Measurements from ENCODE around the gene GYPE.
"Not testable (repeated sequence)": the region's sequence is repeated elsewhere in the genome, so short reads cannot be mapped to it uniquely, and the experiment has no call there.

Gene GYPE

DNA sequence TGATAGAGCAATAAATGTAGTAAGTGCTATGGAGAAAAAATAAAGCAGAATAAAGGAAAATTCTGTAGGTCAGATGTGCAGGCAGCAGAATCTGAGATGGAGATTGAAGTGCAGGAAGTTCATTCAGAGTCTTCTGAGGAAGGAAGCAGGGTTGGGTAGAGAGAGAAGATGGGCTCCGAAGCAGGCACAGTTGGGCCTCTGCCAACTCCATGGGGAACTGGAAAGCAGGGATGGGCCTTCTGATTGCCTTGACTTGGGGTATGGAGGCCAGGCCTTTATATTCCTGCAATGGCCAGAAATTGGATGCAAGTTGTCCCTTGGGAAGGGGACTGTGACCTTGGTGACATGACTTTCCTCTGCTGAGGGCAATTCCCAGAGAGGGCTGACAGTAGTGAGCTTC, 42.6 kb downstream of the GYPE start:
- not testable (repeated sequence) for DNase-seq

DNA sequence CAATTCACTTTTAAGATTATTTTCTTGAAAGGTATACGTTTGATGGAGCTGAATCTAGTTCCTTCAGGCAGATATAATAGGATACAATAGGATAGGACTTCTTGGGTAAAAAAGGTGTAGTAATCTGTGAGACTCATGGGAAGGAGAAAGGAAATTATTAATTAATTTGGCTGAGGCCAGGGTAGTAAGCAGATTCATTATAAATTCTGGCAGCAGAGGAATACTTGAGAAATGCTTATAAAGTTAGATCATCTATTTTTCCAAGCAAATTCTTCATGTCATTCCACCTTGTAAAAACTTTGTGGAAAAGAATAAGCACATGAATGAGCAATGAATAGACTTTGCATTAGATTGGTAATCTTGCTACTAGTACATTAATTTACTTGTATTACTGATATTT, 46.9 kb downstream of the GYPE start:
- no peak for DNase-seq

DNA sequence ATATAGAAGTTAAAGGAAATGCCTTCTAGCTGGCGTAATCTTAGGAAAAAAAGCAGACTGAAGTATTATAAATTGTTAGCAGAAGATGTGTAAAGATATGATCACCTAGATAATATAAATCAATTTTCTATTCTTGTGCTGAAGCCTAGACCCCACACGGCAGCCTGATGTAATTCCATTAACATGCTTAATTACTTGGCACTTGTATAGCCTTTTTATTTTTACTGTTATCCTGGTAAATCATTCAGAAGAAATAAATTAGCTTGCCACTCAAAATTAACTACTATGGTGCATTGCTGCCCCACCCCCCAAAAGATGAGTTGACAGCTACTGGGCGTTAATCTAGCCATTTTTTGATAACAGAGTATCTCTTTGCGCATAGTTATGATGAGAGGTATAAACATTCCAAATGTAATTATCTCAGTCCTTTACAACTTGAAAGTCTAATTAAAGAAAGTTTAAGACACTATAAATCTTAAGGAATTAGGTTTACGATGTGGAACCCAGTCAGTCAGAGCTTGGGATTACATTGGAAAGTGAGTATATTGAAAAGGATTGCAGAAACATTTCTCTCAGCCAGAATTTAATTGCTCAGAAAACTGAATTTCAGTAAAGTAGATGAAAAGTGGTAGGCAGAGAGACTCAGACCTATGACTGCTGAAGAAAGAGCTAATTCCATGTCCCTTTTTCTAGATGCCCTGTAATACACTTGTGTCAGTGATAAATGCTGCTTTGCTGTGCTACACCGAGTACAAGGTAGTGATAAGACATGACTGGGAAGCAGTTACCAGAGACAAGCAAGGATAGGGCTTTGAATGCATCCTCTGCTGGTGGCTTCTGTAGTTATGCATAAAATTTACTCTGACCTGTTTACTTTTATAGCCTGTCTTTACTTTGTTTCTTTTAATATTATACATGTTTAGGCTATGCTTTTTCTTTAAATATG, 47.7 kb downstream of the GYPE start:
- DNase-seq = not testable (repeated sequence)

DNA sequence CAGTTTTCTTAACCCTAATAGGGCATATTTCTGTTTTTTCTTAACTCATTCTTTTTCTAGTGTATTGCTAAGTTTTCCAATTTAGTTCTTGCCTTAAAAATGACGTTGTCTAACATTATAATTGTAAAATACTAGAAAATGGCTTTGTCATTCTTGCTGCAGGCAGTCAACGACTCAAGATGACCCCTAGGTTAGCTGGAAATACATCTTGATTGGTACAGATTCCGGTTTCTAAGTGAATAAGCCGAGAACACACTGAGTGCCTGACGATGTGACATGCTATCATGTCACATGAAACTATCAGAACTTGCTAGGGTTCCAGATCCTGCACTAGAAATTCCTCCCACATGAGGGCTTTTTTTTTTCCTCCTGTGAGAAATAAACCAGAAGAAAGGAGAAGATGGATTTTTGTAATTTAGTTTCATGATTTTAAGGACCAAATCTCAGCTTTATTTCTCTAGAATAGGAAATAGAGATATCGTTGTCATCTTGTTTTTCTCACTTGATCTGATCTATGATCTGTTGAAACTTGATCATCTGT, 49.3 kb downstream of the GYPE start:
- not testable (repeated sequence) for DNase-seq

DNA sequence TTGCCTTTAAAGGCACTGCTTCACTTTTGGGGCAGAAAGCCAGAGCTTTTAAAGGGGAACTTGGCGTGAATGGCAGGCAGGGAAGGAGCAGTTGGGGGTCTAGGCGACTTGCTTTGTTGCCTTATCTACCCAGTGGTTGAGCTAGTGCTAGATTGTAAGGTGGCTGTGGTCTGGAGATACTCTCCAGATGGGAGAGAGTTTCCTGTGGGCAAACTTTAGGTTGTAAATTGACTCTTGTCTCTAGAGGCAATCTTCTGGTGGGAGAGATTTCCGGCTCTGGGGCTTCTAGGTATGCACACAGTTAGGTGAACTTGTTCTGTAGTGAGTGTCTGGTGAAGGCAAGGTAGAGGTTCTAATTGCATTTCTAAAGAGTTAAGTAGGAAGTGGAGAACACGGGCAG, 50.7 kb downstream of the GYPE start:
- DNase-seq = not testable (repeated sequence)

DNA sequence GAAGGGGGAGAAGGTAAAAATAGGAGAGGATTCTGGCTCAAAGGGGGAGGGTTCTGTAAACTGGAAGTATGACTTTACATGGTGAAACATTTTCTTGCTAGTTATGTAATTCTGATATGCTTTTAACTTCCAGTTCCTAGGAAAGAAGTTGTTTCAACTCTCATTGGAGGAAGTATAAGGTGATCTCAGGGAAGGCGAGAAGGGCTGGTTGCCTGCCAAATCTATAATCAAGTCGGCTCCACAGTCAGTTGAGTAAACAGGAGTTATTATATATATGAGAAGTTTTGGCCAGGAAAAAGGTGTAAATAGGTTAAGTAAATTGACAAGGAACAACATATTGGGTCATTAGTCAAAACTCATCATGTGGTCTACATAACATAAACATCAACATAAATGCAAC, 56.1 kb downstream of the GYPE start:
- not testable (repeated sequence) for DNase-seq

DNA sequence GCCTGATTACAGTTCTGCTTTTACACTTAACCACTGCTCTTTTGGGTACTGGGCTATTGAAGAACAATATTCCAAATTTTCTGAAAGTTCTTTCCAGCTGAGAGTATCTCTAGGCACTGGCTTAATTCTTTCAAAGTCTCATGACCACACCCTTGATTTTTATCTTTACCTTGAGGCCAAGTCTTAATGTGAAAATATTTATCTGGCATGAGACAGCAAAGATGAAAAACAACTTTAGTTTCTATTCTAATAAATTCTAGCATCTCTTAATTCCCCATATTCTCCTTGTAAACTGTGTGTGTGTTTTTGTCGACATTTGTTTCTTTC, 61.9 kb downstream of the GYPE start:
- not testable (repeated sequence) for DNase-seq

DNA sequence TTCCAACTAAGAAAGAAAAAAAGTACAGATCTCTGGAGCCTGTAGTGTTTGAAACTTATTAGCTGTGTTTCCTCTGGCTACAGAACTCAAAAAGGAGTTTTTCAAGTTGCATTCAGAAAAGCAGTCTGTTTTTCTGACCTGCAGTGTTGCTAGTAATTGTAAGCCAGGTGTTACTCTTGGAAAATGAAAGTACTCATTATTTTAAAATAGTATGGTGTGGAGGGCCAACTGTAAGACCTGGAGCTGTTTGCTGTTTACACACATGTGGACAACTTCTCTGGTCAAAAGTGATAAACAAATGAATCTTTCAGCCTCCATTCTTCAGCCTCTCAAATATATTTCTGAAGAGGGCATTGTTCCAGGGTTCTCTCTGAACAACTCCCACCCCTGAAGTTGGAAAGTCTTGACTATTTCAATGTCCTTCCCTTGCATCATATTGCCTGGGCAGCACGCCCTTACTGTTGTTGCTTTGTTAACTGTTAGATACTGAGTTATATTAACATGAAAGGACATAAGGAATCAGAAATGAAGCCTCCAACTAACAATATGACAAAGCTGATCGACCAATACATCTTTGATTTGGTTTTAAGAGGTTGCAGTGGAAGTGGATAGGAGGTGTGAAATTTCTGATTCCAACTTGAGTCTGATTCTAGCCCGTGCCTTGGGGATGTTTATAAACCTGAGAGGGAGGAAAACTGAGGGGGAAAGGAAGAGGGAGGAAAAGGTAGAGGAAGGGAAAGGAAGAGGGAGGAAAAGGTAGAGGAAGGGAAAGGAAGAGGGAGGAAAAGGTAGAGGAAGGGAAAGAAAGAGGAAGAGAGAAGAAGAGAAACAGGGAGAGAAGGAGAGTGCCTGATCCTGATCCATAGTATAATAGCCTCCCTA, 62.5 kb downstream of the GYPE start:
- not testable (repeated sequence) for DNase-seq

DNA sequence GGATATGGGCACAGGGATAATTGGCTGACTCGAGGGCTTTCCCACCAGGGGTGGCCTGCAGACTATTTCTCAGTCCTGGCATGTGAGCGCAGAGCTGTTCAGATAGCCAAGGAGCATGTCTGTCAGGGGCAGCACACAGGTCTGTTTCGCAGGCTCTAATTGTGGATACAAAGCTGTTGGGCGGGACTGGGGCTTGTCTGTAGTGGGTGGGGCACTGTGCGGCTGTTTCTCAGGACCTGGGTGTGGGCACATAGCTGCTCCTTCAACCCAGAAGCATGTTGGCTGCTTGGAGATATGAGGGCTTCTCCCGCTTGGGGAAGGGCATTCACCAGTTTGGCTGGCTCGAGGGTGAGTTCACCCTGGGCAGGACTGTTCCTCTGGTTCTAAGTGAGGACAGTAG, 65.9 kb downstream of the GYPE start:
- not testable (repeated sequence) for DNase-seq

DNA sequence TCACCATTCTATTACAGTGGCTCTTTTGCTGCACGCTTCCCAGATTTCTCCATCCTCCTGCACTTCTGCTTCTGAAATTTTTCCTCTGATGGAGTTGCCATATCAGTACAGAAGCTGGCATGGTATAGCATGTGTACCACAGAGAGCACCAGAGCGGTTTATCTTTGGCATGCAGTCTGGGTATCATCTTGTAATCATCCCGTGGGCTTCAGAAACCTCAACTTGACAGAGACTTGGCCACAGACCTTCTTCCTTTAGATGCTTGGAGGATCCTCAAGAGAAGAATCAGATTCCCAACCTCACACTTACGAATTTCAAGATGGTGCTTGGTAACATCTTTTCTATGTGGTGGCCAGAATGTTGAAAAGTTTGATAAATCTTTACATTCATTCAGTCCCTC, 71.2 kb downstream of the GYPE start:
- DNase-seq = not testable (repeated sequence)

DNA sequence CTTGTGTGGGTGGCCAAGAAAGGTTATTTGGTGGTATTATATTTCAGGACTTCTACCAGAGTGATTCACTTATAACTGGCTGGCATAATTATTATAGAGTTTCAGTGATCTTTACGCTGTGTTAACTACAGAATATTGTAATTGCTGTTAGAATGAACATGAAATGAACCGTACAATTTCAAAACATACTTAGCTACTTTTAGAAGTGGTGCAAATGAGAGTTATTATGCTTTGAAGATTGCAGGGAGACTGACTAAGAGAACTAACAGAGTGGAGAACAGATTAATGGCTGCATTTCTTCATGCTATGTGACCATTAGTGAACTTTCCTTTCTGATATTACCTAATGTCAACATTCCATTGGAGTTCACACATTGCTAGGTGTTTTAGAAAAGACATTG, 71.7 kb downstream of the GYPE start:
- not testable (repeated sequence) for DNase-seq

DNA sequence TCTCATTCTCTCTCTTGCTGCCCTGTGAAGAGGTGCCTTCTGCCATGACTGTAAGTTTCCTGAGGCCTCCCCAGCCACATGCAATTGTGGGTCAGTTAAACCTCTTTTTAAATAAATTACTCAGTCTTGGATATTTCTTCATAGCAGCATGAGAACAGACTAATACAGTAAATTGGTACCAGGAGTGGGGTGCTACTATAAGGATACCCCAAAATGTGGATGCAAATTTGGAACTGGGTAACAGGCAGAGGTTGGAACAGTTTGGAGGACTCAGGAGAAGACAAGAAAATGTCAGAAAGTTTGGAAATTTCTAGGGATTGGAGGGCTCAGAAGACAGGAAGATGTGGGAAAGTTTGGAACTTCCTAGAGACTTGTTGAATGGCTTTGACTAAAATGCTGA, 74.8 kb downstream of the GYPE start:
- not testable (repeated sequence) for DNase-seq

DNA sequence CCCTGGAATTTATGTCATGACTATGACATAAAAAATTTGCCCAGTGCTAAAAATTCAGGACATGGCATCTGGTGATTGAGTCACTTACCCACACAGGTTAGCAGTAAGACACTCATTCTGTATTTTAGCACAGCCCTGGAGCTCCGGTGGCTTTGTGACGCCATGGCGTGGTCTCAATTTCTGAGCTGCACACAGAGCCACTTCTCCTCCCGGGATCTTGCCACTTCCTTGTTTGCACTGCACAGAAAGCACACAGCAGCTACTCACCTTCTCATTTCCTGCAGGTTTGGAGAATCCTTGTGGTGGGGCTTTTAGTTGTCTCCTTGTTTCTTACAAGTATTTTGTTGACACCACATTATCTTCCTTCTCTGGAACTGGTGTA, 76.1 kb downstream of the GYPE start:
- DNase-seq = not testable (repeated sequence)

Data from EL (cell line).